ENCODE results near the gene VPS13D.

VPS13D gene

DNA sequence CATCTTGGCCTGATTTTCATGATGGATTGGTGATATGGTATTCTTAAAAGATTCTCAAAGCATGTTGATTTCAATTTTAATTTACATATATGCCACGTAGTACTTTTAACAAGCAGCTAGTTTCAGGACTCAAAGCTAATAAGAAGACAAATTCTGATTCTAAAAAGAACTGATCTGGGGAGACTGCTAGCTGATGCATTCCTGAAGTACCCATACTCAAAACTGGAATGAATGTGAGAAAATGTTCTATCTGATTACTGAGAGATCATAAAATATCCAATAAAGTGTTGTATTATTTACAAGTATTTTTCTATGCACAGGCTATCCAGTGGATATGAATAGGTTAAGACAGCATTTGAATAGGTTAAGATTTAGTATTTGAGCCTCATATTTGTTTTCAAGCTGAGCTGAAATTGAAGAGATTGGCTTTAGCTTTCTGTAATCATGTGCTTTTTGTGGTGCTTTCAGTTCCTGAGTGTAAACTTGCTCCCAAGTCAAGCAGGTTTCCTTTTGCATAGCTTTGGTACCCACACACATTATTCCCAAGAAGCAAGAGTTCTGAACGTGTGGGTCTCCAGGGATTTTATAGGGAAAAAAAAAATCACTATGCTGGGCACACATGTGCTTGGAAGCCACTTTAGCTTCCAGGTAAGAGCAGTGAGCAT is 114.1 kb downstream of the VPS13D start:
- Histone ChIP-seq H3K4me2 (ENCODE audit: low read depth, low read length) (peak overlapping the region; percentile 61; the same call in 1 of the 2 replicates), H4K20me1 (ENCODE audit: insufficient read depth, low read length) (no peaks in the 10 kb centered on the region), H3K36me3 (replicated peaks; ENCODE audit: insufficient read depth, low read length) (no peaks in the 10 kb centered on the region), H3K4me3 (ENCODE audit: low read length) (no peak overlapping the region), H2AFZ (ENCODE audit: low read length) (no peak overlapping the region), H3K9ac (ENCODE audit: low read length) (no peak overlapping the region), H3K79me2 (ENCODE audit: low read length) (no peaks in the 10 kb centered on the region), H3K4me1 (ENCODE audit: low read length) (peaks cover 26% of the 10 kb centered on the region), H3K27me3 (replicated peaks; ENCODE audit: insufficient read depth, low read length) (no peaks in the 10 kb centered on the region), H3K9me2 (replicated peaks; ENCODE audit: insufficient read depth, low read length) (no peaks in the 10 kb centered on the region), H3F3A (ENCODE audit: insufficient read depth, low read length) (peaks cover 11% of the 10 kb centered on the region), H3K9me3 (replicated peaks; ENCODE audit: insufficient read depth, low read length) (no peaks in the 10 kb centered on the region), H3K27ac (ENCODE audit: low read length) (peak overlapping the region; percentile 37; the same call in 1 of the 2 replicates)
- no peak for DNase-seq
- TF ChIP-seq EZH2phosphoT487 (IDR thresholded peaks at IDR 0.05; ENCODE audit: low read length) (no peak), EZH2 (optimal IDR thresholded peaks at IDR 0.05; ENCODE audit: low read depth, low read length) (no peak)
- TF ChIP-seq, protein P1, sequence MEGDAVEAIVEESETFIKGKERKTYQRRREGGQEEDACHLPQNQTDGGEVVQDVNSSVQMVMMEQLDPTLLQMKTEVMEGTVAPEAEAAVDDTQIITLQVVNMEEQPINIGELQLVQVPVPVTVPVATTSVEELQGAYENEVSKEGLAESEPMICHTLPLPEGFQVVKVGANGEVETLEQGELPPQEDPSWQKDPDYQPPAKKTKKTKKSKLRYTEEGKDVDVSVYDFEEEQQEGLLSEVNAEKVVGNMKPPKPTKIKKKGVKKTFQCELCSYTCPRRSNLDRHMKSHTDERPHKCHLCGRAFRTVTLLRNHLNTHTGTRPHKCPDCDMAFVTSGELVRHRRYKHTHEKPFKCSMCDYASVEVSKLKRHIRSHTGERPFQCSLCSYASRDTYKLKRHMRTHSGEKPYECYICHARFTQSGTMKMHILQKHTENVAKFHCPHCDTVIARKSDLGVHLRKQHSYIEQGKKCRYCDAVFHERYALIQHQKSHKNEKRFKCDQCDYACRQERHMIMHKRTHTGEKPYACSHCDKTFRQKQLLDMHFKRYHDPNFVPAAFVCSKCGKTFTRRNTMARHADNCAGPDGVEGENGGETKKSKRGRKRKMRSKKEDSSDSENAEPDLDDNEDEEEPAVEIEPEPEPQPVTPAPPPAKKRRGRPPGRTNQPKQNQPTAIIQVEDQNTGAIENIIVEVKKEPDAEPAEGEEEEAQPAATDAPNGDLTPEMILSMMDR (IDR thresholded peaks at IDR 0.05; ENCODE audit: low read length): no peak

DNA sequence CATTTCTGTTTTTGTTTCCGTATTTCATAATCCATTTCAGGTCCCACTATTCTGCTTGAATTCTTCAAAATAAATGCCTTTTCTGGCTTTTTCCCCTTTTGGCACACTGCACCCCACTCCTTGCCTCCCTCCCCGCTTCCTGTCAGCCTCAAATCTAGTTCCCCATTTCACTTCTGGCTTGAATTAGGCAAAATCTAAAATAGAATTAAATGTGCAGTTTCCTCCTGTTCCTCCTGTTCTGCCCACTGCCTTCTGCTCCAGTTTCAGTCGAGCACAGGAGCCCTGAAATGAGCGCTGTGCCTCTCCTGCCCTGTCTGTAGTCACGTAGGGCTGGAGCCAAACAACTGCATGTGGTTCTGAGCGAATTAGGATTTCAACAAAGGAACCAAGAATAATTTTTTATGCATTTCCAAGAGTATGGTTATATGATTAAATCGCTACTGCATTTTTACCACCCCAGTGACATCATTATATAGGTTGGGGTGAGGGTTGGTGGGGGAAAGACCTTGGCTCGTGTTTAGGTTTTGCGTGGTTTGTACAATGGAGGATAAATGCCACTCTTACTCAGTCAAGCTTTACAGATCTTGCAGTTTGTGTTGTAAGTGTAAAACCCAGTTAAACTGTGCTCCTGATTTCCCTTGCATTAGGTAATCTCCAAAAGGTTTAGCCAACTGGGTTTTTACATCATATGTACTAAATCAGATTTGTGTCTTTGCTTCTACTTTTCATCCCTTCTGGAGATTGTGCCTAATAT is 114.9 kb downstream of the VPS13D start:
- Histone ChIP-seq H3K4me2 (ENCODE audit: low read depth, low read length) (peak overlapping the region; percentile 61; the same call in 1 of the 2 replicates), H4K20me1 (ENCODE audit: insufficient read depth, low read length) (no peaks in the 10 kb centered on the region), H3K4me3 (ENCODE audit: low read length) (no peak overlapping the region), H3K27me3 (replicated peaks; ENCODE audit: insufficient read depth, low read length) (no peaks in the 10 kb centered on the region), H2AFZ (ENCODE audit: low read length) (no peak overlapping the region), H3K4me1 (ENCODE audit: low read length) (peaks cover 26% of the 10 kb centered on the region), H3K9ac (ENCODE audit: low read length) (no peak overlapping the region), H3K27ac (ENCODE audit: low read length) (peak overlapping the region; percentile 37; the same call in 1 of the 2 replicates), H3F3A (ENCODE audit: insufficient read depth, low read length) (peaks cover 11% of the 10 kb centered on the region), H3K9me3 (replicated peaks; ENCODE audit: insufficient read depth, low read length) (no peaks in the 10 kb centered on the region), H3K36me3 (replicated peaks; ENCODE audit: insufficient read depth, low read length) (no peaks in the 10 kb centered on the region), H3K9me2 (replicated peaks; ENCODE audit: insufficient read depth, low read length) (no peaks in the 10 kb centered on the region), H3K79me2 (ENCODE audit: low read length) (no peaks in the 10 kb centered on the region)
- no peak for DNase-seq
- TF ChIP-seq, protein P1 (IDR thresholded peaks at IDR 0.05; ENCODE audit: low read length): no peak
- TF ChIP-seq EZH2phosphoT487 (IDR thresholded peaks at IDR 0.05; ENCODE audit: low read length) (no peak), EZH2 (optimal IDR thresholded peaks at IDR 0.05; ENCODE audit: low read depth, low read length) (no peak)

DNA sequence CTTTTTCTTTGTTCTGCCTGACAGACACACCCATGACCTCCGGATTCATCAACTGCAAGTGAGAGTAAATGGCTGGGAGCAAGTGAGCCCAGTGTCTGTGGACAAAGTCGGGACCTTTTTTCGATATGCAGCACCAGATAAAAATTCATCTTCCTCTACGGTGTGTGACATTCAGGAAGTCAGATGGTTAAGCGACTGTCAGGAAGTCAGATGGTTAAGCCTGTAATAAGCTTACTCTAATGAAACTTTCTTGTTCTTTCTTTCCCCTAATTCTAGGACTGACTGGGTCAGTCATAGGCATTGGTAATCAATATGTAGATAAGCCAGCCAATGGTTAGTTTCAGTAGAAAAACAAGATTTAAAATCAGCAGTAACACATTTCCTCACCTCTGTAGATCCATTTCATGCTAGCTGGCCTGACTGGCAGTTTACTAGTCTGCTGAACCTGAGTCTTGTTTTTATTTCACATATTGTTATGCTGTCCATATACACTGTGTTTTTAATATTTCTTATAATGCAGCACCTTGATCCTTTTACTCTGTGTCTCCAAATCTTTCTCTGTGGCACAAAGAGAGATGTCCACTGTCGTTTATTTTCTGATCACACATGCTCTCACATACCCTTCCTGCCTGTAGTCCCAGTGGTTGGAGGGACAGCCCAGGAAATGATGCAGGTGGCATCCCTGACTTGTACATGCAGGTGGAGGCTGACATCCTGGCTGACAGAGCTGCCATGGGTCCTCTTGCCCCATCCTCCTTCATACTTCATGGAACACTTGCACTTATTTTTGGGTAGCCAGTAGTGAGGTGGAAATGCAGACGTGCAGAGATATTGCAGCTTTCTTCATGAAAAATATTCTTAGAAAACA is 115.8 kb downstream of the VPS13D start:
- no peaks in the 10 kb centered on the region for H3K79me2 ChIP-seq (ENCODE audit: low read length)
- no peak overlapping the region for H2AFZ ChIP-seq (ENCODE audit: low read length)
- TF ChIP-seq, protein P1 (IDR thresholded peaks at IDR 0.05; ENCODE audit: low read length): no peak
- TF ChIP-seq EZH2 (optimal IDR thresholded peaks at IDR 0.05; ENCODE audit: low read depth, low read length): no peak
- TF ChIP-seq EZH2phosphoT487 (IDR thresholded peaks at IDR 0.05; ENCODE audit: low read length): no peak
- H3K9me3 ChIP-seq (replicated peaks; ENCODE audit: insufficient read depth, low read length): no peaks in the 10 kb centered on the region
- H3F3A ChIP-seq (ENCODE audit: insufficient read depth, low read length): peaks cover 11% of the 10 kb centered on the region
- no peaks in the 10 kb centered on the region for H3K27me3 ChIP-seq (replicated peaks; ENCODE audit: insufficient read depth, low read length)
- DNase-seq: no peak
- H3K36me3 ChIP-seq (replicated peaks; ENCODE audit: insufficient read depth, low read length): no peaks in the 10 kb centered on the region
- H4K20me1 ChIP-seq (ENCODE audit: insufficient read depth, low read length): no peaks in the 10 kb centered on the region
- peaks cover 26% of the 10 kb centered on the region for H3K4me1 ChIP-seq (ENCODE audit: low read length)
- H3K27ac ChIP-seq (ENCODE audit: low read length): peak overlapping the region; percentile 37; the same call in 1 of the 2 replicates
- H3K4me2 ChIP-seq (ENCODE audit: low read depth, low read length): peak overlapping the region; percentile 61; the same call in 1 of the 2 replicates
- H3K9me2 ChIP-seq (replicated peaks; ENCODE audit: insufficient read depth, low read length): no peaks in the 10 kb centered on the region
- no peak overlapping the region for H3K9ac ChIP-seq (ENCODE audit: low read length)
- H3K4me3 ChIP-seq (ENCODE audit: low read length): no peak overlapping the region
